ENCODE measurements around the gene DUSP22.

GRCh38 chr6:330948-331347 lies 38.7 kb downstream of the DUSP22 start:
- TF ChIP-seq YY1 (IDR thresholded peaks at IDR 0.05; ENCODE audit: low read depth) (no peak), TAF1 (IDR thresholded peaks at IDR 0.05; ENCODE audit: borderline replicate concordance, low read depth, low read length) (no peak), RAD21 (IDR thresholded peaks at IDR 0.05; ENCODE audit: low read length) (no peak), GABPA (IDR thresholded peaks at IDR 0.05; ENCODE audit: low read depth) (no peak), SIN3A (IDR thresholded peaks at IDR 0.05; ENCODE audit: borderline replicate concordance, low read depth, low read length) (no peak)
- TF ChIP-seq, protein P1, sequence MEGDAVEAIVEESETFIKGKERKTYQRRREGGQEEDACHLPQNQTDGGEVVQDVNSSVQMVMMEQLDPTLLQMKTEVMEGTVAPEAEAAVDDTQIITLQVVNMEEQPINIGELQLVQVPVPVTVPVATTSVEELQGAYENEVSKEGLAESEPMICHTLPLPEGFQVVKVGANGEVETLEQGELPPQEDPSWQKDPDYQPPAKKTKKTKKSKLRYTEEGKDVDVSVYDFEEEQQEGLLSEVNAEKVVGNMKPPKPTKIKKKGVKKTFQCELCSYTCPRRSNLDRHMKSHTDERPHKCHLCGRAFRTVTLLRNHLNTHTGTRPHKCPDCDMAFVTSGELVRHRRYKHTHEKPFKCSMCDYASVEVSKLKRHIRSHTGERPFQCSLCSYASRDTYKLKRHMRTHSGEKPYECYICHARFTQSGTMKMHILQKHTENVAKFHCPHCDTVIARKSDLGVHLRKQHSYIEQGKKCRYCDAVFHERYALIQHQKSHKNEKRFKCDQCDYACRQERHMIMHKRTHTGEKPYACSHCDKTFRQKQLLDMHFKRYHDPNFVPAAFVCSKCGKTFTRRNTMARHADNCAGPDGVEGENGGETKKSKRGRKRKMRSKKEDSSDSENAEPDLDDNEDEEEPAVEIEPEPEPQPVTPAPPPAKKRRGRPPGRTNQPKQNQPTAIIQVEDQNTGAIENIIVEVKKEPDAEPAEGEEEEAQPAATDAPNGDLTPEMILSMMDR (IDR thresholded peaks at IDR 0.05) = no peak
- TF ChIP-seq, protein P2, sequence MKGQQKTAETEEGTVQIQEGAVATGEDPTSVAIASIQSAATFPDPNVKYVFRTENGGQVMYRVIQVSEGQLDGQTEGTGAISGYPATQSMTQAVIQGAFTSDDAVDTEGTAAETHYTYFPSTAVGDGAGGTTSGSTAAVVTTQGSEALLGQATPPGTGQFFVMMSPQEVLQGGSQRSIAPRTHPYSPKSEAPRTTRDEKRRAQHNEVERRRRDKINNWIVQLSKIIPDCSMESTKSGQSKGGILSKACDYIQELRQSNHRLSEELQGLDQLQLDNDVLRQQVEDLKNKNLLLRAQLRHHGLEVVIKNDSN (IDR thresholded peaks at IDR 0.05; ENCODE audit: borderline replicate concordance, low read depth) = no peak
